Testis (tissue), 3 donors: ENCODE measurements around the gene NFKBIB. TPM values are rescaled to one million over a fixed set of nuclear protein-coding genes. Genes with fewer than 3 reads are reported as not detected.
"Not testable (repeated sequence)": the region's sequence is repeated elsewhere in the genome, so short reads cannot be mapped to it uniquely, and the experiment has no call there.

ENCODE experiments used
- DNase-seq: peaks from one replicate; pipeline ENCODE4 v3.0.0-alpha.2; 2019
- H3K27ac ChIP-seq, 2 donors: fragments of 200-600 bp; sonication (generic); one replicate each; pipeline ENCODE4 v1.5.1; 2019
- H3K27me3 ChIP-seq: fragments of 200-600 bp; sonication (generic); one replicate; pipeline ENCODE4 v1.5.1; 2019
- H3K36me3 ChIP-seq: fragments of 200-600 bp; sonication (generic); one replicate; pipeline ENCODE4 v1.5.1; 2017; ENCODE audit warnings: low read depth; ENCODE audit errors: missing control alignments
- H3K4me1 ChIP-seq: fragments of 200-600 bp; sonication (generic); one replicate; pipeline ENCODE4 v1.5.1; 2019
- H3K4me3 ChIP-seq, 2 donors: fragments of 200-600 bp; sonication (generic); one replicate each; pipeline ENCODE4 v1.5.1; 2017 to 2019
- H3K9me3 ChIP-seq: fragments of 200-600 bp; sonication (generic); one replicate; pipeline ENCODE4 v1.5.1; 2017
- CTCF ChIP-seq, 3 experiments: fragments of 450-650 bp in 2 of 3; fragments of 200-600 bp in 1 of 3; sonication (generic) in 1 of 3; IDR thresholded peaks; one replicate each; pipeline ENCODE4 v1.5.1; 2016 to 2019; ENCODE audit warnings: antibody characterized with exemption in 3 of 3, mild to moderate bottlenecking in 2 of 3, moderate library complexity in 1 of 3
- POLR2A ChIP-seq: fragments of 450-650 bp; IDR thresholded peaks from one replicate; pipeline ENCODE4 v1.6.1; 2017; ENCODE audit warnings: antibody characterized with exemption, mild to moderate bottlenecking, moderate library complexity
- WGBS, 2 donors: methylation state at CpG; one replicate each; pipeline ENCODE4 v1.1.5; 2018; 5-methylcytosine and 5-hydroxymethylcytosine counted together
- intact Hi-C: fragments of 100-400 bp; cut with DNase I; formaldehyde crosslinking; loops from one replicate; pipeline ENCODE4 v1.15.1; 2023; ENCODE audit warnings: low total_unique reads
- polyA plus RNA-seq: library from polyadenylated mRNA; stranded (reverse); fragments of 350-450 nt; fragmentation: Illumina TruSeq; extraction: RNeasy Lipid Tissue Mini Kit (QIAGEN cat#74804); gene quantifications from one replicate; pipeline ENCODE4 v1.2.3, GENCODE V29; 2014; ENCODE audit warnings: low read depth, low replicate concordance; ENCODE audit not compliant: insufficient read depth
- total RNA-seq, 2 donors: library from RNA; depleted of rRNA; stranded (reverse); fragments of >200 nt; gene quantifications; one replicate each; pipeline ENCODE4 v1.2.3, GENCODE V29; 2016

The NFKBIB gene
- total and polyA plus RNA-seq, 3 donors from 2014 or later = 70.1 to 100 (median 88.0) TPM

- TF ChIP-seq CTCF (IDR thresholded peaks at IDR 0.05) = no peak
- no peak for TF ChIP-seq POLR2A
- H3K27ac ChIP-seq = no peak overlapping the region
- intact Hi-C loops = no loop called here
- H3K27me3 ChIP-seq = no peaks in the 10 kb centered on the region
- 12 to 24% methylated on average over 10 to 33 of the region's 34 CpGs for WGBS, 2 donors
- no peaks in the 10 kb centered on the region for H3K9me3 ChIP-seq
- no peak for DNase-seq
- H3K4me1 ChIP-seq = no peaks in the 10 kb centered on the region
- H3K36me3 ChIP-seq = no peaks in the 10 kb centered on the region
- peak overlapping the region; percentile 45 to 60 for H3K4me3 ChIP-seq
Measured at GRCh38 chr19:38869160-38869835, 30.5 kb upstream of the NFKBIB start.

- no peaks in the 10 kb centered on the region for H3K9me3 ChIP-seq
- H3K27me3 ChIP-seq = no peaks in the 10 kb centered on the region
- DNase-seq = peak; percentile 87
- peak; percentile 76 to 82 (median 80) for TF ChIP-seq CTCF (IDR thresholded peaks at IDR 0.05)
- TF ChIP-seq POLR2A = no peak
- no peak overlapping the region for H3K27ac ChIP-seq
- H3K36me3 ChIP-seq = no peaks in the 10 kb centered on the region
- intact Hi-C loops = no loop called here
- H3K4me1 ChIP-seq = no peaks in the 10 kb centered on the region
- 20 to 24% methylated on average over 8 to 29 of the region's 62 CpGs for WGBS, 2 donors
- H3K4me3 ChIP-seq = peak overlapping the region; percentile 45 to 60
Measured at GRCh38 chr19:38869836-38870607, 29.7 kb upstream of the NFKBIB start.

GRCh38 chr19:38870612-38871011 lies 29.2 kb upstream of the NFKBIB start:
- no peak for TF ChIP-seq CTCF (IDR thresholded peaks at IDR 0.05)
- TF ChIP-seq POLR2A = no peak
- peak overlapping the region in 1 of 2 donors; percentile 60 for H3K4me3 ChIP-seq
- no peaks in the 10 kb centered on the region for H3K36me3 ChIP-seq
- 56 to 64% methylated on average over 14 to 19 of the region's 19 CpGs for WGBS, 2 donors
- no peaks in the 10 kb centered on the region for H3K27me3 ChIP-seq
- no peaks in the 10 kb centered on the region for H3K9me3 ChIP-seq
- DNase-seq = no peak
- intact Hi-C loops = no loop called here
- no peak overlapping the region for H3K27ac ChIP-seq
- H3K4me1 ChIP-seq = no peaks in the 10 kb centered on the region

- 92 to 94% methylated on average over 10 of the region's 10 CpGs for WGBS, 2 donors
Measured at GRCh38 chr19:38873400-38873799, 26.4 kb upstream of the NFKBIB start.

GRCh38 chr19:38875656-38876395 lies 23.9 kb upstream of the NFKBIB start:
- intact Hi-C loops = no loop called here
- Histone ChIP-seq H3K27ac (no peak overlapping the region), H3K4me3 (no peak overlapping the region), H3K9me3 (no peaks in the 10 kb centered on the region), H3K4me1 (no peaks in the 10 kb centered on the region), H3K27me3 (no peaks in the 10 kb centered on the region), H3K36me3 (no peaks in the 10 kb centered on the region)
- TF ChIP-seq POLR2A (no peak), CTCF (IDR thresholded peaks at IDR 0.05) (no peak)
- 78 to 84% methylated on average over 6 of the region's 6 CpGs for WGBS, 2 donors
- no peak for DNase-seq

More at GRCh38 chr19:38873400-38873799, 26.4 kb upstream of the NFKBIB start:
- H3K9me3 ChIP-seq, H3K27ac ChIP-seq, H3K4me1 ChIP-seq, H3K4me3 ChIP-seq, H3K36me3 ChIP-seq, intact Hi-C loops, H3K27me3 ChIP-seq, DNase-seq: not testable (repeated sequence)
